RWPE2 (cell line): ENCODE results near the gene BMP8A.
A peak's percentile ranks its signal among the peaks of the same experiment; 100 is the strongest.

Source experiments
- ATAC-seq: fragments of 200-7000 bp; cut with Tn5 transposase; 3 replicates; pipeline ENCODE4 v1.9.1; 2021; ENCODE audit warnings: low read depth
- DNase-seq: peaks from one replicate; pipeline ENCODE4 v3.0.0-alpha.2; 2020; ENCODE audit warnings: low spot score
- H3K27ac ChIP-seq: fragments of 450-650 bp; 2 replicates; pipeline ENCODE4 v1.5.1; 2017; ENCODE audit warnings: mild to moderate bottlenecking; ENCODE audit not compliant: poor library complexity, severe bottlenecking
- H3K27me3 ChIP-seq: fragments of 250-450 bp; sonication (Bioruptor Pico); 2 replicates; pipeline ENCODE4 v1.5.1; 2021; ENCODE audit warnings: mild to moderate bottlenecking, moderate library complexity; ENCODE audit not compliant: insufficient read depth, poor library complexity, severe bottlenecking
- H3K36me3 ChIP-seq: fragments of 250-450 bp; sonication (Bioruptor Pico); 2 replicates; pipeline ENCODE4 v1.5.1; 2020; ENCODE audit warnings: low read depth, mild to moderate bottlenecking, moderate library complexity
- H3K4me1 ChIP-seq: fragments of 250-450 bp; sonication (Bioruptor Pico); 2 replicates; pipeline ENCODE4 v1.5.1; 2021; ENCODE audit warnings: mild to moderate bottlenecking, moderate library complexity; ENCODE audit not compliant: insufficient read depth, poor library complexity, severe bottlenecking
- H3K4me3 ChIP-seq: fragments of 250-450 bp; sonication (Bioruptor Pico); 2 replicates; pipeline ENCODE4 v1.5.1; 2021; ENCODE audit warnings: mild to moderate bottlenecking, moderate library complexity; ENCODE audit not compliant: severe bottlenecking
- H3K9me3 ChIP-seq: fragments of 250-450 bp; sonication (Bioruptor Pico); 2 replicates; pipeline ENCODE4 v1.5.1; 2021; ENCODE audit warnings: mild to moderate bottlenecking, moderate library complexity; ENCODE audit not compliant: severe bottlenecking
- TF ChIP-seq, protein P1 (sequence below): fragments of 450-650 bp; IDR thresholded peaks from one replicate; pipeline ENCODE4 v1.5.1; 2017; ENCODE audit warnings: mild to moderate bottlenecking, moderate library complexity; ENCODE audit not compliant: poor library complexity, severe bottlenecking

Gene BMP8A

DNA sequence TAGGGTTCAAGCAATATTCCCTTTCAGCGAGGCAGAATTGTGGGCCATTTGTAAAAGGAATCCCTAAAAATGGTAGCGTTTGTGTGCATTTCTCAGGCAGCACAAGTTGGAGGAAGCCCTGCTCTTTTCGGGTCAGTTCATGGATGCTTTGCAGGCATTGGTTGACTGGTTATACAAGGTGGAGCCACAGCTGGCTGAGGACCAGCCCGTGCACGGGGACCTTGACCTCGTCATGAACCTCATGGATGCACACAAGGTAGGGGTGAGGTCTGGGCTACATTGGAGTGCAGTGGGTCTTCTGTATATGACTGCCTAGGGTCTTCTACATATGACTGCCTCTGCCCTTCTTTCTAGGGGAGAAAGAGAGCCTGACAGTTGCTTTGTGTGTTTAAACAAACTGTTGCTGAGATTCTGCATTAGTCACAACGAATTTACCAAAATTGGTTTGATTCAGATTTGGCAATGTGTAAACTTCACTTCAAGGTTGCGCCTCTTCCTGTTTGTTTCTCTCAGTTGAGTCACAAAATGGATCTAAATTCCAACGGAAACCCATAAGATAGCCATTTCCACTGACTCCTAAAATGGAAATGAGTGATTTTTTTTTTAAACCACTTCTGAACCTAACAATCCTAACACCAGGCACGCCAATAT lies 40.4 kb upstream of the BMP8A start:
- DNase-seq (no peak), ATAC-seq (0 out of 3 replicates have a peak, but pooled peaks have one; percentile 10)
- no peaks in the 10 kb centered on the region for H3K9me3 ChIP-seq
- H3K27ac ChIP-seq: no peak overlapping the region
- H3K4me3 ChIP-seq: no peak overlapping the region
- H3K36me3 ChIP-seq: peaks cover 97% of the 10 kb centered on the region
- H3K27me3 ChIP-seq: no peaks in the 10 kb centered on the region
- no peaks in the 10 kb centered on the region for H3K4me1 ChIP-seq
- TF ChIP-seq, protein P1, sequence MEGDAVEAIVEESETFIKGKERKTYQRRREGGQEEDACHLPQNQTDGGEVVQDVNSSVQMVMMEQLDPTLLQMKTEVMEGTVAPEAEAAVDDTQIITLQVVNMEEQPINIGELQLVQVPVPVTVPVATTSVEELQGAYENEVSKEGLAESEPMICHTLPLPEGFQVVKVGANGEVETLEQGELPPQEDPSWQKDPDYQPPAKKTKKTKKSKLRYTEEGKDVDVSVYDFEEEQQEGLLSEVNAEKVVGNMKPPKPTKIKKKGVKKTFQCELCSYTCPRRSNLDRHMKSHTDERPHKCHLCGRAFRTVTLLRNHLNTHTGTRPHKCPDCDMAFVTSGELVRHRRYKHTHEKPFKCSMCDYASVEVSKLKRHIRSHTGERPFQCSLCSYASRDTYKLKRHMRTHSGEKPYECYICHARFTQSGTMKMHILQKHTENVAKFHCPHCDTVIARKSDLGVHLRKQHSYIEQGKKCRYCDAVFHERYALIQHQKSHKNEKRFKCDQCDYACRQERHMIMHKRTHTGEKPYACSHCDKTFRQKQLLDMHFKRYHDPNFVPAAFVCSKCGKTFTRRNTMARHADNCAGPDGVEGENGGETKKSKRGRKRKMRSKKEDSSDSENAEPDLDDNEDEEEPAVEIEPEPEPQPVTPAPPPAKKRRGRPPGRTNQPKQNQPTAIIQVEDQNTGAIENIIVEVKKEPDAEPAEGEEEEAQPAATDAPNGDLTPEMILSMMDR: no peak

DNA sequence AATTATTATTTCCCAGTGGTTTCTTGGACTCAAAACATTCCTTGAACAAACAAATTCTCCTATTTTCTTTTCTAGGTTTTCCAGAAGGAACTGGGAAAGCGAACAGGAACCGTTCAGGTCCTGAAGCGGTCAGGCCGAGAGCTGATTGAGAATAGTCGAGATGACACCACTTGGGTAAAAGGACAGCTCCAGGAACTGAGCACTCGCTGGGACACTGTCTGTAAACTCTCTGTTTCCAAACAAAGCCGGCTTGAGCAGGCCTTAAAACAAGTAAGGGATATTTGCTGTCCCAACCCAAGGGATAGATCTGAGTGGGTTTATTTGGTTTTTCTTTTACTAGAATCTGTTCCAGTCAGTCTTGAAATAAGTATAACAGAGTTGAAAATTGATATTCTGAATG lies 39.4 kb upstream of the BMP8A start:
- no peak overlapping the region for H3K27ac ChIP-seq
- no peak overlapping the region for H3K4me3 ChIP-seq
- DNase-seq (no peak), ATAC-seq (no peak)
- peaks cover 97% of the 10 kb centered on the region for H3K36me3 ChIP-seq
- H3K27me3 ChIP-seq: no peaks in the 10 kb centered on the region
- H3K9me3 ChIP-seq: no peaks in the 10 kb centered on the region
- TF ChIP-seq, protein P1: no peak
- no peaks in the 10 kb centered on the region for H3K4me1 ChIP-seq

GRCh38 chr1:39452540-39452939 lies 38.9 kb upstream of the BMP8A start:
- H3K9me3 ChIP-seq: no peaks in the 10 kb centered on the region
- H3K4me1 ChIP-seq: no peaks in the 10 kb centered on the region
- ATAC-seq: no peak

DNA sequence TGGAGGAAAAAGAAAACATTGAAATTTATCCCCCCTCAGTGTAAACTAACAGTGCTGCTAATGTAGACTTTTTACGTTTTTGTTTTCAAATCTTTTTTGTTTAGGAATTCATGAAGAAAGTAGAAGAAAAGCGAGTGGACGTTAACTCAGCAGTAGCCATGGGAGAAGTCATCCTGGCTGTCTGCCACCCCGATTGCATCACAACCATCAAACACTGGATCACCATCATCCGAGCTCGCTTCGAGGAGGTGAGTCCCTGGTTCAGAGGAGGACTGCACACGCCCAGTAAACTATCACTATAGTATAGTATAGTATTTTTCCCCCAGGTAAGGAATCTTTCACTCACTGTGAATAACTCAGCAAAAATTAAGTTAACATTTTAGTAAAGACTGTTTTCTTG lies 37.8 kb upstream of the BMP8A start:
- H3K27me3 ChIP-seq: no peaks in the 10 kb centered on the region
- no peak for DNase-seq
- TF ChIP-seq, protein P1: no peak
- H3K4me1 ChIP-seq: no peaks in the 10 kb centered on the region
- H3K9me3 ChIP-seq: no peaks in the 10 kb centered on the region
- H3K36me3 ChIP-seq: peaks cover 97% of the 10 kb centered on the region
- H3K4me3 ChIP-seq: no peak overlapping the region
- ATAC-seq: no peak
- no peak overlapping the region for H3K27ac ChIP-seq

More at GRCh38 chr1:39452540-39452939, 38.9 kb upstream of the BMP8A start:
- DNase-seq: no peak
- H3K27me3 ChIP-seq: no peaks in the 10 kb centered on the region
- TF ChIP-seq, protein P1: no peak
- no peak overlapping the region for H3K27ac ChIP-seq
- no peak overlapping the region for H3K4me3 ChIP-seq
- H3K36me3 ChIP-seq: peaks cover 97% of the 10 kb centered on the region

DNA sequence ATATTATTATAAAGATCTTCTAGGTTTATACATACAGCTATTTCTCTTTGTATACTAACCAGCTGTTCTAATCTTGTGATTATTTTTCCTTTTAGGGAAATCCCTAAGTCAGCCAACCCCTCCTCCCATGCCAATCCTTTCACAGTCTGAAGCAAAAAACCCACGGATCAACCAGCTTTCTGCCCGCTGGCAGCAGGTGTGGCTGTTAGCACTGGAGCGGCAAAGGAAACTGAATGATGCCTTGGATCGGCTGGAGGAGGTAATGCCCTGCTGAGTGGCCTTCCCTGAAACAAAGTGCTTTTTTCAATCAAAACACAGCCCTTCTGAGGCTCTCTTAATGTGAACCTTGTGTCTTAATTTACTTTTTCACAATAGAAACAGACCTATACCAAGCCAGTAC lies 32.4 kb upstream of the BMP8A start:
- Histone ChIP-seq H3K27me3 (no peaks in the 10 kb centered on the region), H3K4me3 (no peak overlapping the region), H3K27ac (no peak overlapping the region), H3K4me1 (no peaks in the 10 kb centered on the region), H3K36me3 (peaks cover 100% of the 10 kb centered on the region), H3K9me3 (no peaks in the 10 kb centered on the region)
- DNase-seq (no peak), ATAC-seq (no peak)
- TF ChIP-seq, protein P1: no peak
